ENCODE results near the gene INTS6.

DNA sequence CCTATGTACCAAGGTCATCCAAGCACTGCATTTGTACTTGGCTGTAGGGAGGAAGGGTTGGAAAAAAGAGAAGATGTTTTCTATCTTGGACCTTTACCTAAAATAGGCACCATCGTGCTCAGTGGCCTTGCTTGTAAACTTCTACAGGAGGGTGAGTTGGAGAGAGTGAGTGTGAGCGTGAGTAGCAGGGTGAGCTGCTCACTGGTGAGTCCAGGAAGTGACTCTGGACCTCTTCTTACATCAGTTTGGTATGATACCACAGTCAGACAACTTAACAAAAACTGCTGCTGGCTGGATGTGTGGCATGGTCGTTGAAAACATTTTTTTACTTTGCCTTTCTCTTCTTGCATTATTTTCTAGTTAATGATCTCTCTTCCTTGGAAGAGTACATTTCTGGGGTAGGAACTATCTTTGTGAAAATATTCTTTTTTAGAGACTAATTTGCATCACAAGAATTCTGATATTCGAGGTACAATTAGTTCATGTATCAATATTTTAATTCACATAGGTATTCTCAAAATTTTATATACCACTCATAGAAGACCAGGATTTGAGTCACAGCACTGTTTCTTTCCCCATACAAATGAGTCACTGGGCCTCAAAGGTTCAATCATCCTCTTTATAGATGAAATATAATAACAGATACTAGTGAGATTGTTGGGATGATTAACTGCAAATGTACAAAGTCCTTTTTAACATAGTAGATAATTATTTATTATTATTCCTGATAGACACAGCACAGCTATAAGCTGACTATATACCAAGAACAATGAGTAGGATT, 112.7 kb downstream of the INTS6 start:
- TF ChIP-seq SUZ12 (IDR thresholded peaks at IDR 0.05; ENCODE audit: extremely low read depth, insufficient read depth, insufficient read length) (no peak), YY1 (IDR thresholded peaks at IDR 0.05; ENCODE audit: insufficient read depth, insufficient read length) (no peak)
